ENCODE data around the gene DUSP22. TPM values are rescaled to one million over a fixed set of nuclear protein-coding genes. Genes with fewer than 3 reads are reported as not detected.

The DUSP22 gene
- total and polyA plus RNA-seq, 2 of the 8 experiments (the other 6 are each of a cell fraction or from before 2014, with no cell fraction given) = 15.5 to 32.4 TPM

DNA sequence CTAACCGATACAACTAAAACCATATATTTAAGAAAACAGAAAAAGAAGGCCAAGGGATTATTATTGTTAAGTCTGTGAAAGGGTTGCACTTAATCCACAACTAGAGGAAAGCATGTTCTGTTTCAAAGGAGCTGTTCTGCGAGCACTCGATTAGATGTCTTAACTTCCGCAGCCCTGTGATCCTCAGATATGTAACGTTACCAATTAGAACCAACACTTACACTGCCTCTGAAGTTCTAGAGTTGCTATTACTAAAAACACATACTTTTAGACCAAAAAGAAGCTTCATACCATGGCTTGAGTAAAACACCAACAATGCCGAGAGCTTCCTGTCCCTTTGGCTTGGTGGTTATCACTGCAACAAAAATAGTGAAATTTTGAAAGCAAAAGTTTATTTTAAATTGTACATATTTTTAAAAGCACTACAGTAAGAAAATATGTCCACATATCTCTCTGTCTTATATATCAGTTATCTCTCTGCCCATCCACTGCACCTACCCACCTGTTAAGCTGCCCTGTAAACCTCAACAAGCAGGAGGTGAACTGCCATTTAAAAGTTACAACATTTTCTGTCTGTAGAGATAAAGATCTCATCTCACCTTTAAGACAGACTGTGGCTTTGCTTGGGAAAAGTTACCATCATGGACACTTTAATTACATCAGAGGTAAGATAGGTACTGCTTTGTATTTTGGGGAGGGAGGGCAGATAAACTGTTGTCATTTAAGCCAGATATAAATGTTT is 7.1 kb upstream of the DUSP22 start:
- 89% methylated on average over 6 of the region's 6 CpGs; no CpG with 5 or more reads in 1 of the 2 experiments for WGBS, 2 experiments (ENCODE audit: extremely low coverage in 1 of 2, insufficient coverage in 1 of 2, insufficient read length in 1 of 2, insufficient replicate concordance in 2 of 2, low coverage in 1 of 2, low lambda C conversion rate in 2 of 2, missing lambda C conversion rate in 1 of 2)
- H3K27me3 ChIP-seq (replicated peaks in 1 of 4; ENCODE audit: control insufficient read depth in 3 of 4, extremely low read depth in 1 of 4, insufficient read depth in 3 of 4, low read length in 3 of 4) = no peaks in the 10 kb centered on the region
- H3K4me1 ChIP-seq (replicated peaks in 1 of 4; ENCODE audit: control insufficient read depth in 3 of 4, insufficient read depth in 4 of 4, low read length in 3 of 4) = no peaks in the 10 kb centered on the region

More for the DNA sequence above, 7.1 kb upstream of the DUSP22 start:
- no peak overlapping the region for H3K9ac ChIP-seq (replicated peaks in 1 of 4; ENCODE audit: extremely low read depth in 1 of 4, low read depth in 3 of 4, low read length in 3 of 4)
- no peak overlapping the region for H3K4me3 ChIP-seq (ENCODE audit: extremely low read depth in 1 of 4, insufficient read depth in 2 of 4, low read depth in 3 of 4, low read length in 4 of 4)
- no peak overlapping the region for H2AK5ac ChIP-seq (ENCODE audit: low read depth, low read length)
- FAIRE-seq (no peak), DNase-seq (ENCODE audit: low read depth in 1 of 2, low spot score in 2 of 2) (no peak)
- no peak overlapping the region for H4K91ac ChIP-seq (replicated peaks; ENCODE audit: insufficient read length, low read length)
- H2BK15ac ChIP-seq (ENCODE audit: low read length) = no peak overlapping the region
- H3K27ac ChIP-seq (ENCODE audit: low read depth, low read length) = no peak overlapping the region
- no peak overlapping the region for H2BK20ac ChIP-seq (ENCODE audit: low read length)
- no peak for TF ChIP-seq SP1 (IDR thresholded peaks at IDR 0.05; ENCODE audit: low read depth, low read length)
- H3K14ac ChIP-seq (ENCODE audit: insufficient read length) = no peak overlapping the region
- no peaks in the 10 kb centered on the region for H3K23me2 ChIP-seq (ENCODE audit: low read depth, low read length)
- H3K9me3 ChIP-seq (ENCODE audit: insufficient read depth in 2 of 2, low read depth in 1 of 2, low read length in 1 of 2) = peaks cover 43 to 73% of the 10 kb centered on the region in 2 experiments
- no peak overlapping the region for H2AFZ ChIP-seq (ENCODE audit: low read length)
- H4K20me1 ChIP-seq (replicated peaks in 1 of 2; ENCODE audit: control insufficient read depth in 1 of 2, insufficient read depth in 2 of 2, low read length in 2 of 2) = no peaks in the 10 kb centered on the region
- no peak overlapping the region for H3K18ac ChIP-seq (ENCODE audit: extremely low read depth, low read length)
- no peak overlapping the region for H4K8ac ChIP-seq (ENCODE audit: extremely low read depth, insufficient read depth, low read length)
- no peak overlapping the region for H2BK12ac ChIP-seq (ENCODE audit: low read depth, low read length)
- no peak overlapping the region for H2BK5ac ChIP-seq (ENCODE audit: low read depth, low read length)
- CTCF ChIA-PET (ENCODE audit: partially characterized antibody) = interaction anchor here (0.9 to 2.6 kb wide), 3 partner anchors 28 to 68 kb away, joined by 3 to 7 read pairs (median 5); no protein-coding TSS in a partner anchor
- no peaks in the 10 kb centered on the region for H3K36me3 ChIP-seq (ENCODE audit: control insufficient read depth in 2 of 4, insufficient read depth in 4 of 4, low read length in 3 of 4)
- POLR2A ChIA-PET (ENCODE audit: partially characterized antibody) = no interaction called here
- H3K56ac ChIP-seq (replicated peaks; ENCODE audit: insufficient read length, low read depth, low read length) = no peak overlapping the region
- H3K23ac ChIP-seq (ENCODE audit: insufficient read length) = no peak overlapping the region
- no peak overlapping the region for H3K4me2 ChIP-seq (ENCODE audit: insufficient read depth in 1 of 2, low read depth in 2 of 2, low read length in 2 of 2)
- no peak overlapping the region for H3K4ac ChIP-seq (replicated peaks; ENCODE audit: insufficient read length, low read depth, low read length)
- H4K5ac ChIP-seq (ENCODE audit: insufficient read length, low read depth, low read length) = no peak overlapping the region
- no peak overlapping the region for H2BK120ac ChIP-seq (replicated peaks; ENCODE audit: low read depth, low read length)
- no peaks in the 10 kb centered on the region for H3K79me2 ChIP-seq (ENCODE audit: control insufficient read depth in 1 of 2, insufficient read depth in 2 of 2, low read length in 2 of 2)
- no peaks in the 10 kb centered on the region for H3K79me1 ChIP-seq (ENCODE audit: low read depth, low read length)
